HG02840 (cell line): ENCODE data around the gene RB1.
"Not testable (repeated sequence)": the region's sequence is repeated elsewhere in the genome, so short reads cannot be mapped to it uniquely, and the experiment has no call there.

Experiments used
- ATAC-seq: cut with Tn5 transposase; IDR thresholded peaks from one replicate; pipeline ENCODE4 v1.9.1; 2021; ENCODE audit warnings: mild to moderate bottlenecking, moderate library complexity, moderate number of reproducible peaks; ENCODE audit not compliant: unreplicated experiment, low FRiP score

RB1 gene

GRCh38 chr13:48403151-48403631 is 99.6 kb downstream of the RB1 start:
- ATAC-seq = peak; percentile 59

DNA sequence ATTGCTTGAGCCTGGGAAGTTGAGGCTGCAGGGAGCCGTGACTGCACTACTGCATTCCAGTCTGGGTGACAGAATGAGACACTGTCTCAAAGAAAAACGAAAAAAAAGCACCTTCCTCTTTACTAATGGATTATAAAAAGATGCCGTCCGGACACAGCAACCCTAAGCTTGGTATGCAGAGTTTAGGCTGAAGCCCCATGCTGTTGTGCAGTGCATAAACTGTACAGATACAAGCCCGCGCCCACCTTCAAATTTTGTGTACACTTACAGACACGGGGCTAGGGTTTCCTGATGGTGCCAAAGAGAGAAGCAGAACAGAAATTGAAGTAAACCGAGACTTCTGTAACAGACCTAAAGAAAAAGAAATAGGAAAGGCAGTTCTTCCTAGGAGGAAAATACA is 100.4 kb downstream of the RB1 start:
- ATAC-seq = no peak

DNA sequence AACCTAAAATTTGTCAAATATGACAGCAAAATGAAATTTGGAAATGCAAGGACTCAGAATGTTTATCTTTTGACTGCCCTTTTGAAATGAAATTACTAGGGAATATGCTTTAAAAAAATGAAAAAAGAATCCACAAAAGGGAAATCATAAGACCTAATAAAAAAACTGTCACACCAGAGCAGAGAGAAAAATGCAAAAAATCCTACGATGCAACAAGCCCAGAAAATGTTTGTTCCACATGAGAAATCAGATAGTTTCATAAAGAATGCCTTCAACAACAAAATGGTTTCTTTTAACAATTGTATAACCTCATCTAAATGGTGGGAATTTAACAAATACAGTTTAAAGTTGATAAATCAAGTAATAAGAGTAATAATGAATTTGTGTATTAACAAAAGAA is 101.4 kb downstream of the RB1 start:
- ATAC-seq = no peak

- no peak for ATAC-seq
Observed at GRCh38 chr13:48405875-48406274, 102.3 kb downstream of the RB1 start.

DNA sequence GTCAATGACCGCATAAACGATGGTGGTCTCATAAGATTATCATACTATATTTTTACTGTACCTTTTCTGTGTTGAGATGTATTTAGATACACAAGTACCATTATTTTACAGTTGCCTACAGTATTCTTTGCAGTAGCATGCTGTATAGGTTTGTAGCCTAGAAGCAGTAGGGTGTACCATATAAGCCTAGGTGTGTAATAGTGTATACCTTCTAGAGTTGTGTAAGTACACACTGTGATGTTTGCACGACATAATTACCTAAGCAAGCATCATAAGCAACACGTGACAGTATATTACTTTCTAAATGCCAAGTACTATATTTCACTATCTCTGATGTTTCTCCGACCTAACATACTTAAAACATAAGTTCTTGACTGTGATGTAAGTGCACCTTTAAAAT is 106.6 kb downstream of the RB1 start:
- no peak for ATAC-seq

DNA sequence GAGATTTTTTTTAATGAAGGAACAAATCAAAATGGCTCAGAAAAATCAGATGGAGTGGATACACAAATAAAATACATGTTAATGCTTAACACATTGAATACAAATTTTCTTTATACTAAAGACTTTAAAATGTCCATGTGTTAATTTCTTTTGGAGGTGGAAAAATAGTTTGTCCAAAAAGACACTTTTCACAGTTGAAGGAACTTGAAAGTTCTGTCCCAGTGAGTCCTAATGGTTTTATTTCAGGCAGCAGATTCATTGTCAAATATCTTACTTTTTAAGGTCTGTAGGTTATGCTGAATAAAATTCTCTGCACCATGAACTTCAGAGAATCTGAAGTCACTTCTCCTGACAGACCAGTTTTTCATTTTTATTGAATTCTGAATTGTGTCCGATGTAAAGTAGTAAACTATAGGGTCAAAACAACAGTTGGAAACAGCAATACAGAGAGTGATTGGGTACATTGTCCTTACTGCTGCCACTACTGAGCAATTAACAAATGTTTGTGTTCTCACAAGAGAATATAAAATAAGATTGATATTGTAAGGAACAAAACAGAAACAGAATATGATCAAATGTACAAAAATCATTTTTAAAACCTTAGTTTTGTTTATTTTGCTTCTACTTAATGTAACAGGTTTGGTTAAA is 107.7 kb downstream of the RB1 start:
- ATAC-seq = no peak

DNA sequence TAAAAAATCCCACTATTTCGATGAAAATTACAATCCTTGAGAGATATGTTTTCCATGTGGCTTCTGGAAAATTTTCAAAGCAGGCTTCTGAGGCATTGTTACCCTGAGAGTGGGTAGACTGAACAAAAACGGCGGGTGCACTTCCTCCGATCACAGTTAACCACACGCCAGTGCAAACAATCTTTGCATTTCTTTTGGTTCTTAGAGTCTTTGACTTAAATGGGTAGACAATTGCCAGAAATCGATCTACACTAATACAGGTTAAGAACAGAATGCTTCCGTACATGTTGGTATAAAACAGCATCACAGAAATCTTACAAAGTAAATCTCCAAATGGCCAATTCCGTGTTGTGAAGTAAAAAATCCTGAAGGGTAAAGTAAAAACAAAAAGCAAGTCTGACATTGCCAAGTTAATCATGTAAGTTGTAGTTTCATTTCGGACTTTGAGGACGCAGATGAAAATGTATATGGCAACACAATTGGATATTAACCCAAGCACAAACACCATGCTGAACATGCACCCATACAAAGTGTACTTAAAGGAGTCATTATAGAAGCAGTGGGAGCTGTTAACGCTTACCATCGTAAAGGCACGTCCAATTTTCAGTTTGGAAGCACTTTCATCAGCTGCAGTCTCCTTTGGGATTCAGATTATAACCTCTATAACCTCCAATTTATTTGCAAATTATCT is 108.4 kb downstream of the RB1 start:
- ATAC-seq = no peak

DNA sequence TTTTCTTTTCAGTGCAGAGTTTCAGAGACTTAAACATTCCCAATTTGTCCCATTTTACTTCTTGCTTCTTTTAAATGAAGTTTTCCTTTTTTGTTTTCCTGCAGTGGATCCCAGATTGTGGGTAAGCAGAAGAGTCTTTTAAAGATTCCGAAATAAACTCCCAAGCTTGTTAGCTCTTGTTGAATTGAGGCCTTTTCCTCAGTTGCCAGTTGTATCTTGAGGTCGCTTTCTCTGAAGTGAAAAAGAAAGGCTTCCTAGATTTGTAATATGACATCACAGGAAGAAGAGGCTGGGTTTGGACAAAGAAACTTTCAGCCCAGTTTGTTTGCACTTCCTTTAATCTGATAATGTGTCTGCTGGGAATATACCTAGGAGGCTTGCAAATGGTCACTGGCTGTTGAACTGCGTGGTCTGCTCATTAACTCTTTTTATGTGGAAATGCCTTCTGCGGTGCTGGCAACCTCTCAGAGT is 109.4 kb downstream of the RB1 start, which contains the start of gene LPAR6:
LPAR6 (minus strand) TSS at position 233 of the 471 bp plus-strand sequence. CDS start 690 bp downstream, outside the sequence.
- ATAC-seq = no peak

- ATAC-seq = no peak
Observed at GRCh38 chr13:48414501-48414900, 111.0 kb downstream of the RB1 start.

- no peak for ATAC-seq
Observed at GRCh38 chr13:48415516-48415915, 112.0 kb downstream of the RB1 start.

DNA sequence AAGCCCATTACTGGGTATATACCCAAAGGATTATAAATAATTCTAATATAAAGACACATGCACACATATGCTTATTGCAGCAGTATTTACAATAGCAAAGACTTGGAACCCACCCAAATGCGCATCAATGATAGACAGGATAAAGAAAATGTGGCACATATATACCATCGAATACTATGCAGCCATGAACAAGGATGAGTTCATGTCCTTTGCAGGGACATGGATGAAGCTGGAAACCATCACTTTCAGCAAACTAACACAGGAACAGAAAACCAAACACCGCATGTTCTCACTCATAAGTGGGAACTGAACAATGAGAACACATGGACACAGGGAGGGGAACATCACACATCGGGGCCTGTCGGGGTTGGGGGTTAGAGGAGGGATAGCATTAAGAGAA is 118.5 kb downstream of the RB1 start:
- not testable (repeated sequence) for ATAC-seq

DNA sequence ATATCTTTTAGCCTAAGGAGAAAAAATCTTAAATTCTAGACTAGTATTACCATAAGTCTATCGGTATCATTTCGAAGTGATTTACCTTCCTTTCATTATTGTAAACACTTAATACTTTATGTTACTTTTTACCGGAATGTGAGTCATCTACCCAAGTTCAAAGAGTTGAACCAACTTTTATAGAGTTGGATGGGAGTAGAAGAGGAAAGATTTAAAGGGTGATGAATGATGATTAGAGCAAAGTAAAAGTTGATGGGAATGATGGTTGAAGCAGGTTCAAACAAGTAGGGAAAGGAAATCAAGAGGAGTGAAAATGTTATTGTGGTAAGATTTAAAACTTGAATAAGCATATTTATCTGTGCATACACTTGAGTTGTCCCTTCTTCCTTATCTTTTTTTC is 120.7 kb downstream of the RB1 start:
- ATAC-seq = no peak

DNA sequence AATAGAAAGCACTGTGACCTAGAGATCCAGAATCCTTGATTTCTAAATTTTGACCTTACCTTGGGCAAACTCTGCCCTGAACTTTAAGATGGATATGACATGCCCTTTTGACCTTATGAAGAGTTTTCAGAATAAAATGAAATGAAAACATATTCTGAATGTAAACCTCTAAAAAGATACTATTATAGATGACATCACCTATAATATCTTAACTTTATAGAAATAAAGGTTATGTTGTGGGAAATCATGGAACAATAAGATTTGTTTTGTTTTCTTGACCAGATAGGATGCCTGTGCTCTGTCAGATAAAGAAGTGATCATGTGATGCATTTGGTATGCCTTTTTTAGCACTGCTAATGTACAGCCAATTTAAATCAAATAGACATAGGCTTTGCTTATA is 122.5 kb downstream of the RB1 start:
- ATAC-seq = no peak

GRCh38 chr13:48426755-48427298 is 123.3 kb downstream of the RB1 start:
- ATAC-seq = not testable (repeated sequence)

- ATAC-seq = no peak
Observed at GRCh38 chr13:48429036-48429435, 125.5 kb downstream of the RB1 start.

- no peak for ATAC-seq
Observed at GRCh38 chr13:48429886-48430285, 126.3 kb downstream of the RB1 start.

DNA sequence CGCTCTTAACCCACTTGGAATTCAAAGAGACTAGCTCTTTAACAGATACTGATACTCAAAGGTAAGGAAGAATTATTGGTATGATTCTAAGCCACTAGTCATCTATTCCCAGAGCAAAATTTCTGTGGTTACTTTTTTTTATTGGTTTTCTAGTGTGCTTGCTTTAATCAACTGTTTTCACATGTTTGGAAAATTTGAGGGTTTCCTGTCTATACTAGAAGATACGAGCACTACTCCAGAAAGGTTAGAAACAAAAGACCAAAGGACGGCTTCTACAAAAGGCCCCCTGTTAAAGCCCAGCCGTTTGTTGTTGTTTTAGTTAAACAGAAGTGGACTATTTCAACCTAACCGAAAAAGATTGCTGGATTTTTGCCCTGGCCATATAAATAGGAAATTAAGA is 127.9 kb downstream of the RB1 start:
- no peak for ATAC-seq

DNA sequence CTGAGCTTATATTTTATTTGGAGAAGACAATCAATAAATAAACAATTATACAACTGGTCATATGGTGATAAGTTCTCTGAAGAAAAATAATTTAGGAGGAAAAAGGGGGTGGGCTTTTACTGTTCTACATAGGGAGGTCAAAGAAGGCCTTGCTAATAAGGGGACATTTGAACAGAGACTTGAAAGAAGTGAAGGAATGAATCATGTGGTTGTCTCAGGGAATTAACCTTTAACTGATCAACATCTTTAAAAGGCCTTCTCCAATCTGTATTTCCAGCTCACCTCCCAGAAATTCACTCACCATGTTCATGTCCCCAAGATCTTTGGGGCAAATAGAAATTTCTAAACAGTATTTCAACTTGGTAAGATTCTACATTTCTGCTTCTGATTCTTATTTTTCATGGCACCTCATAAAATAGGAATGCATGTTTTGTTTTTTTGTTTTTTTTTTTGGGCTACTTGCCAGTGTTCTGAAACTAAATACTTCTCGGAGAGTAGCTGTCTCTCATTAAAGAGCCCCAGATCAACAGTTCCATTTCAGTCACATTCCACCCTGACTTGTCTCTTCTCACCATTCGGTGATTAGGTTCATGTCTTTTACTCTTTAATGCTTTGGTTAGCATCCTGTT is 128.6 kb downstream of the RB1 start:
- no peak for ATAC-seq

- ATAC-seq = no peak
Observed at GRCh38 chr13:48434200-48434599, 130.6 kb downstream of the RB1 start.

DNA sequence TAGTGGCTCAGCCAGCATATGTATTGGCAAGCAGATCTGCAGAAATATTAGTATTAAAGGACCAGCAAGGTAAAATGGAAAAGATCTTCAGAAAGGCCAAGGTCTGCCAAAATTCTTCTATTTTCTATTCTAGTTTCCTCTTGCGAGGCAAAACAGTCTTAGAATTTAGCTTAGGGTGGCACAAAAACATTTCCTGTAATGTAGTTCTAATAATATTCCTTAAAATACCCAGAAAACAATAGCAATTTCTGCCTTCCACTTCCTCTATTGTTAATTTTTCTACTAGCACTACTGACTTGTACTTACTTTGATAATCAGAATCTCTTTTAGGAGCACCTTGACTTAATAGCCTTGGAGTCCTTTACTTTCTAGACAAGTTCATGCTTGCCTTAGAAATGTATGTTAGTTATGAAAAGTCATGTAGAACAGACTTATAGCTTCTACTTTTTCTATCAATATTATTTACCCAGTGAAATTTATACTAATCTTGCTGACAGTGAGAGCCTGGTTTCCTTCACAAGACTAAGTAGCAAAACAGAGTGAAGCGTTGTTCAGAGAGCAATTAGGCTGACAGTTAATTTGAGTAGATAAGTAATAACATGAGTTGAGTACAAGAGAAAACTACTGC is 133.2 kb downstream of the RB1 start:
- no peak for ATAC-seq

DNA sequence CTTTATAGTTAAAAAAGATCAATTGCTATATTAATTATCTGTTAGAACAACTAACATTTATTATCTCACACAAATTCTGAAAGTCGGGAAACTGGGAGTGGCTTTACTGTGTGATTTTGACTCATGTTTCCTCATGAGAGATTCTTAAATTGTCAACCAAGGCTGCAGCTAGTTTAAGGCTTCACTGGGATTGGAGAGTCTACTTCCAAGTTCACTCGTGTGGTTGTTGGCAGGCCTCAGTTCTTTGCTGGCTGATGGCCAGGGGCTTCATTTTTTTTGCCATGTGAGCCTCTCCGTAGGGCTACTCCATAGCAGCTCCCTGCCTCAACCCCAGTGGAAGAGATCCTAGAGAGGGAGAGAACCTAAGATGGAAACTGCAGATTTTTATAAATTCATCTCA is 133.8 kb downstream of the RB1 start:
- ATAC-seq = no peak
